SK-N-SH treated with all-trans-retinoic acid at 6 μM for 48 hours (cell line): ENCODE measurements around the gene CAPN8.

Experiments
- ATAC-seq: fragments of 200-7000 bp; cut with Tn5 transposase; 3 replicates; pipeline ENCODE4 v1.9.1; 2020; ENCODE audit warnings: mild to moderate bottlenecking, moderate library complexity
- ARNTL ChIP-seq: fragments of 450-650 bp; formaldehyde crosslinking; IDR thresholded peaks from 2 replicates; pipeline ENCODE4 v1.5.0; 2020; ENCODE audit warnings: low read depth, mild to moderate bottlenecking, moderate library complexity, borderline replicate concordance
- BACH2 ChIP-seq: fragments of 250-450 bp; sonication (Bioruptor Pico); IDR thresholded peaks from 2 replicates; pipeline ENCODE4 v1.9.0; 2021; ENCODE audit warnings: mild to moderate bottlenecking, borderline replicate concordance
- CREB5 ChIP-seq: fragments of 250-450 bp; sonication (Bioruptor Pico); IDR thresholded peaks from 2 replicates; pipeline ENCODE4 v1.5.1; 2020; ENCODE audit warnings: low read depth, mild to moderate bottlenecking, moderate library complexity
- CSDC2 ChIP-seq: fragments of 250-450 bp; sonication (Bioruptor Pico); IDR thresholded peaks from 2 replicates; pipeline ENCODE4 v1.5.0; 2020; ENCODE audit warnings: mild to moderate bottlenecking, moderate library complexity
- CSRNP3 ChIP-seq: fragments of 250-450 bp; sonication (Bioruptor Pico); IDR thresholded peaks from 2 replicates; pipeline ENCODE4 v1.5.1; 2021; ENCODE audit warnings: mild to moderate bottlenecking, moderate library complexity
- ESRRG ChIP-seq: fragments of 250-450 bp; sonication (Bioruptor Pico); IDR thresholded peaks from 2 replicates; pipeline ENCODE4 v1.6.1; 2021; ENCODE audit warnings: mild to moderate bottlenecking
- GLIS3 ChIP-seq: fragments of 250-450 bp; sonication (Bioruptor Pico); IDR thresholded peaks from 2 replicates; pipeline ENCODE4 v1.5.0; 2020; ENCODE audit warnings: mild to moderate bottlenecking, moderate library complexity
- ISL1 ChIP-seq: fragments of 250-450 bp; sonication (Bioruptor Pico); IDR thresholded peaks from 2 replicates; pipeline ENCODE4 v2.1.2; 2022; ENCODE audit warnings: mild to moderate bottlenecking, moderate library complexity
- OSR1 ChIP-seq: fragments of 250-450 bp; sonication (Bioruptor Pico); IDR thresholded peaks from 2 replicates; pipeline ENCODE4 v1.8.0; 2022; ENCODE audit warnings: moderate library complexity, mild to moderate bottlenecking, inconsistent platforms
- PATZ1 ChIP-seq: fragments of 250-450 bp; sonication (Bioruptor Pico); IDR thresholded peaks from 2 replicates; pipeline ENCODE4 v1.8.0; 2020; ENCODE audit warnings: mild to moderate bottlenecking, moderate library complexity, borderline replicate concordance
- POU6F1 ChIP-seq: fragments of 250-450 bp; sonication (Bioruptor Pico); IDR thresholded peaks from 2 replicates; pipeline ENCODE4 v1.8.0; 2021; ENCODE audit warnings: low read depth, mild to moderate bottlenecking, moderate library complexity, borderline replicate concordance
- PPARA ChIP-seq: fragments of 250-450 bp; sonication (Bioruptor Pico); IDR thresholded peaks from 2 replicates; pipeline ENCODE4 v1.5.0; 2020; ENCODE audit warnings: mild to moderate bottlenecking, borderline replicate concordance
- RARB ChIP-seq: fragments of 250-450 bp; sonication (Bioruptor Pico); IDR thresholded peaks from 2 replicates; pipeline ENCODE4 v1.8.0; 2021; ENCODE audit warnings: mild to moderate bottlenecking, moderate library complexity
- SNAI2 ChIP-seq: fragments of 250-450 bp; sonication (Bioruptor Pico); IDR thresholded peaks from 2 replicates; pipeline ENCODE4 v1.5.0; 2020; ENCODE audit warnings: mild to moderate bottlenecking, moderate library complexity
- TCF4 ChIP-seq: fragments of 250-450 bp; sonication (Bioruptor Pico); IDR thresholded peaks from 2 replicates; pipeline ENCODE4 v1.8.0; 2021; ENCODE audit warnings: mild to moderate bottlenecking, moderate library complexity, borderline replicate concordance
- TOX ChIP-seq: fragments of 250-450 bp; sonication (Bioruptor Pico); IDR thresholded peaks from 2 replicates; pipeline ENCODE4 v1.8.0; 2021; ENCODE audit warnings: mild to moderate bottlenecking, moderate library complexity, borderline replicate concordance
- ZC3H10 ChIP-seq: fragments of 250-450 bp; sonication (Bioruptor Pico); IDR thresholded peaks from 2 replicates; pipeline ENCODE4 v1.5.1; 2021; ENCODE audit warnings: mild to moderate bottlenecking, moderate library complexity
- ZFP3 ChIP-seq: fragments of 250-450 bp; sonication (Bioruptor Pico); IDR thresholded peaks from 2 replicates; pipeline ENCODE4 v1.5.0; 2020; ENCODE audit warnings: mild to moderate bottlenecking, moderate library complexity
- ZFP30 ChIP-seq: fragments of 450-650 bp; formaldehyde crosslinking; IDR thresholded peaks from 2 replicates; pipeline ENCODE4 v1.5.0; 2022; ENCODE audit warnings: mild to moderate bottlenecking, moderate library complexity
- ZNF565 ChIP-seq: fragments of 450-650 bp; formaldehyde crosslinking; conservative IDR thresholded peaks from 2 replicates; pipeline ENCODE4 v1.5.0; 2020; ENCODE audit warnings: low read depth, mild to moderate bottlenecking, moderate library complexity
- ZNF70 ChIP-seq: fragments of 450-650 bp; formaldehyde crosslinking; IDR thresholded peaks from 2 replicates; pipeline ENCODE4 v1.5.0; 2020; ENCODE audit warnings: mild to moderate bottlenecking, moderate library complexity
- ZNF8 ChIP-seq: fragments of 450-650 bp; formaldehyde crosslinking; IDR thresholded peaks from 2 replicates; pipeline ENCODE4 v1.5.0; 2020; ENCODE audit warnings: mild to moderate bottlenecking, moderate library complexity
- TF ChIP-seq, protein P1 (sequence below): fragments of 250-450 bp; sonication (Bioruptor Pico); IDR thresholded peaks from 2 replicates; pipeline ENCODE4 v1.5.0; 2020; ENCODE audit warnings: mild to moderate bottlenecking, moderate library complexity

The CAPN8 gene

DNA sequence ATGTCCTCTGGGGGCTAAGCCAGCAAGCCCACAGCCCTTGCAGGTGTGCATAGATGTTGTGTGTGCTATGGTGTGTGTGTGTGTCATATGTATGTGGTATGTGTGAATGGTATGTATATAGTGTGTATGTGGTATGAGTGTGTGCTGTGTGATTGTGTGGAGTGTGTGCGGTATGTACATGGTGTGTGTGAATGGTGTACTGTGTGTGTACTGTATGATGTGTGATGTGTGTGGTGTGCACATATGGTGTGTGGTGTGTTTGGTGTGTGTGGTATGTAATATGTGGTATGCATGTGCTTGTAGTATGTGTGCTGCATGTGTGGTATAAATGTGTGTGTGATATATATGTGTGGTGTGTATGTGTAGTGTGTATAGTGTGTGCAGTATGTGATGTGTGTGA, 107.0 kb downstream of the CAPN8 start:
- TF ChIP-seq RARB (CRISPR knock-in tag): no peak
- TF ChIP-seq PATZ1 (CRISPR knock-in tag): no peak
- TF ChIP-seq CREB5 (CRISPR knock-in tag): no peak
- no peak for TF ChIP-seq GLIS3 (CRISPR knock-in tag)
- TF ChIP-seq ZFP3 (CRISPR knock-in tag): no peak
- no peak for TF ChIP-seq ISL1 (CRISPR knock-in tag)
- TF ChIP-seq ZC3H10 (CRISPR knock-in tag): no peak
- TF ChIP-seq PPARA (CRISPR knock-in tag): no peak
- TF ChIP-seq TCF4: no peak
- TF ChIP-seq ESRRG (CRISPR knock-in tag): no peak
- TF ChIP-seq, protein P1, sequence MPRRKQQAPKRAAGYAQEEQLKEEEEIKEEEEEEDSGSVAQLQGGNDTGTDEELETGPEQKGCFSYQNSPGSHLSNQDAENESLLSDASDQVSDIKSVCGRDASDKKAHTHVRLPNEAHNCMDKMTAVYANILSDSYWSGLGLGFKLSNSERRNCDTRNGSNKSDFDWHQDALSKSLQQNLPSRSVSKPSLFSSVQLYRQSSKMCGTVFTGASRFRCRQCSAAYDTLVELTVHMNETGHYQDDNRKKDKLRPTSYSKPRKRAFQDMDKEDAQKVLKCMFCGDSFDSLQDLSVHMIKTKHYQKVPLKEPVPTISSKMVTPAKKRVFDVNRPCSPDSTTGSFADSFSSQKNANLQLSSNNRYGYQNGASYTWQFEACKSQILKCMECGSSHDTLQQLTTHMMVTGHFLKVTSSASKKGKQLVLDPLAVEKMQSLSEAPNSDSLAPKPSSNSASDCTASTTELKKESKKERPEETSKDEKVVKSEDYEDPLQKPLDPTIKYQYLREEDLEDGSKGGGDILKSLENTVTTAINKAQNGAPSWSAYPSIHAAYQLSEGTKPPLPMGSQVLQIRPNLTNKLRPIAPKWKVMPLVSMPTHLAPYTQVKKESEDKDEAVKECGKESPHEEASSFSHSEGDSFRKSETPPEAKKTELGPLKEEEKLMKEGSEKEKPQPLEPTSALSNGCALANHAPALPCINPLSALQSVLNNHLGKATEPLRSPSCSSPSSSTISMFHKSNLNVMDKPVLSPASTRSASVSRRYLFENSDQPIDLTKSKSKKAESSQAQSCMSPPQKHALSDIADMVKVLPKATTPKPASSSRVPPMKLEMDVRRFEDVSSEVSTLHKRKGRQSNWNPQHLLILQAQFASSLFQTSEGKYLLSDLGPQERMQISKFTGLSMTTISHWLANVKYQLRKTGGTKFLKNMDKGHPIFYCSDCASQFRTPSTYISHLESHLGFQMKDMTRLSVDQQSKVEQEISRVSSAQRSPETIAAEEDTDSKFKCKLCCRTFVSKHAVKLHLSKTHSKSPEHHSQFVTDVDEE (CRISPR knock-in tag): no peak
- TF ChIP-seq OSR1: no peak
- ATAC-seq: no peak

DNA sequence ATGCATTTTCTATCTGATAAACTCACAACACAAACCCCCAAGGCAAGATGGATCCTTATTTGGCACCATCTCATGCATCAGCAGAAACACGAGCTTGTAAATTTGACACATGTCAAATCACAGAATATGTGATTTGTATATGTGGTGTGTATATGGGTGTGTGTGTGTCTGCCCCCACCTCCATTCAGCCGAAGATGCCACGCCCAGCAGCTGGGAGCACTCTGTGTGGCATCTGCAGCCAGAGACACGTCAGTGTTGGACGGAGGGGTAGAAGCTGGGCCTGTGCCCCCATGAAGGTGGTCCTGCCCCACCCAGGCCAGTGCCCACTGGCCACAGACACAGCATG, 108.4 kb downstream of the CAPN8 start:
- TF ChIP-seq POU6F1 (no peak), BACH2 (CRISPR knock-in tag) (no peak), CREB5 (CRISPR knock-in tag) (no peak), TOX (CRISPR knock-in tag) (no peak), PATZ1 (CRISPR knock-in tag) (no peak), ARNTL (no peak), ZNF70 (CRISPR knock-in tag) (no peak), RARB (CRISPR knock-in tag) (no peak), CSDC2 (CRISPR knock-in tag) (no peak), ZFP30 (CRISPR knock-in tag) (no peak), ZNF8 (no peak), GLIS3 (CRISPR knock-in tag) (no peak), CSRNP3 (CRISPR knock-in tag) (no peak), ZNF565 (CRISPR knock-in tag) (no peak), ZFP3 (CRISPR knock-in tag) (no peak), SNAI2 (CRISPR knock-in tag) (no peak), OSR1 (no peak)
- TF ChIP-seq, protein P1 (CRISPR knock-in tag): no peak
- ATAC-seq: no peak; the same call in 1 of the 3 replicates
